ENCODE data around the gene ZBTB17. TPM values are rescaled to one million over a fixed set of nuclear protein-coding genes. Genes with fewer than 3 reads are reported as not detected.

ZBTB17 gene
- total RNA-seq, 4 donors from 2014 or later = 33.3 to 113 (median 50.5) TPM

- H3K4me3 ChIP-seq = no peak overlapping the region
- TF ChIP-seq POLR2A (IDR thresholded peaks at IDR 0.05) = no peak
- no peak for TF ChIP-seq CTCF (IDR thresholded peaks at IDR 0.05)
- TF ChIP-seq POLR2AphosphoS5 (IDR thresholded peaks at IDR 0.05) = no peak
- no peak for TF ChIP-seq EP300 (IDR thresholded peaks at IDR 0.05; ENCODE audit: low read depth)
- H3K27ac ChIP-seq = no peak overlapping the region
- no peaks in the 10 kb centered on the region for H3K36me3 ChIP-seq
- H3K4me1 ChIP-seq = peaks cover 8 to 36% (median 17%) of the 10 kb centered on the region in 4 donors
- in situ Hi-C loops (cut with MboI; ENCODE audit: low pct_ligation_motif_present in 1 of 4, low pct_unique_long_range_greater_than_20kb in 1 of 4, low sequenced_read_pairs in 3 of 4) (no loop called here), intact Hi-C loops (cut with DNase I; ENCODE audit: low total_unique reads) (no loop called here)
- no peaks in the 10 kb centered on the region for H3K9me3 ChIP-seq
- no peak for DNase-seq
- no peaks in the 10 kb centered on the region for H3K27me3 ChIP-seq
Measured at GRCh38 chr1:15959424-15959823, 16.5 kb downstream of the ZBTB17 start.

- H3K9me3 ChIP-seq = no peaks in the 10 kb centered on the region
- no peaks in the 10 kb centered on the region for H3K36me3 ChIP-seq
- TF ChIP-seq POLR2A (IDR thresholded peaks at IDR 0.05) (no peak), POLR2AphosphoS5 (IDR thresholded peaks at IDR 0.05) (no peak), CTCF (IDR thresholded peaks at IDR 0.05) (no peak), EP300 (IDR thresholded peaks at IDR 0.05; ENCODE audit: low read depth) (no peak)
- H3K4me3 ChIP-seq = no peak overlapping the region
- DNase-seq = no peak
- H3K27ac ChIP-seq = no peak overlapping the region
- peaks cover 4 to 36% (median 14%) of the 10 kb centered on the region in 4 donors for H3K4me1 ChIP-seq
- in situ Hi-C loops (cut with MboI; ENCODE audit: low pct_ligation_motif_present in 1 of 4, low pct_unique_long_range_greater_than_20kb in 1 of 4, low sequenced_read_pairs in 3 of 4) (no loop called here), intact Hi-C loops (cut with DNase I; ENCODE audit: low total_unique reads) (no loop called here)
- no peaks in the 10 kb centered on the region for H3K27me3 ChIP-seq
Measured at GRCh38 chr1:15958793-15959192, 17.1 kb downstream of the ZBTB17 start.

GRCh38 chr1:15958111-15958510 is 17.8 kb downstream of the ZBTB17 start:
- no peaks in the 10 kb centered on the region for H3K36me3 ChIP-seq
- peaks cover 0 to 29% (median 9%) of the 10 kb centered on the region in 4 donors for H3K4me1 ChIP-seq
- no peak for TF ChIP-seq POLR2A (IDR thresholded peaks at IDR 0.05)
- TF ChIP-seq POLR2AphosphoS5 (IDR thresholded peaks at IDR 0.05) = no peak
- TF ChIP-seq CTCF (IDR thresholded peaks at IDR 0.05) = no peak
- no peak for TF ChIP-seq EP300 (IDR thresholded peaks at IDR 0.05; ENCODE audit: low read depth)
- H3K9me3 ChIP-seq = no peaks in the 10 kb centered on the region
- no peak overlapping the region for H3K4me3 ChIP-seq
- WGBS, 2 donors (ENCODE audit: low coverage in 1 of 2) = 68 to 69% methylated on average over 5 of the region's 5 CpGs
- H3K27ac ChIP-seq = no peak overlapping the region
- in situ Hi-C loops (cut with MboI; ENCODE audit: low pct_ligation_motif_present in 1 of 4, low pct_unique_long_range_greater_than_20kb in 1 of 4, low sequenced_read_pairs in 3 of 4) = no loop called here
- intact Hi-C loops (cut with DNase I; ENCODE audit: low total_unique reads) = no loop called here
- no peak for DNase-seq
- no peaks in the 10 kb centered on the region for H3K27me3 ChIP-seq

GRCh38 chr1:15957221-15958095 is 18.4 kb downstream of the ZBTB17 start:
- H3K9me3 ChIP-seq = no peaks in the 10 kb centered on the region
- WGBS, 2 donors (ENCODE audit: low coverage in 1 of 2) = 88 to 90% methylated on average over 14 to 15 of the region's 15 CpGs
- H3K4me3 ChIP-seq = no peak overlapping the region
- intact Hi-C loops (cut with DNase I; ENCODE audit: low total_unique reads) (no loop called here), in situ Hi-C loops (cut with MboI; ENCODE audit: low pct_ligation_motif_present in 1 of 4, low pct_unique_long_range_greater_than_20kb in 1 of 4, low sequenced_read_pairs in 3 of 4) (no loop called here)
- peaks cover 0 to 27% (median 7%) of the 10 kb centered on the region in 4 donors for H3K4me1 ChIP-seq
- no peaks in the 10 kb centered on the region for H3K27me3 ChIP-seq
- H3K27ac ChIP-seq = no peak overlapping the region
- TF ChIP-seq POLR2A (IDR thresholded peaks at IDR 0.05) (no peak), EP300 (IDR thresholded peaks at IDR 0.05; ENCODE audit: low read depth) (no peak), POLR2AphosphoS5 (IDR thresholded peaks at IDR 0.05) (no peak), CTCF (IDR thresholded peaks at IDR 0.05) (no peak)
- DNase-seq = no peak
- H3K36me3 ChIP-seq = no peaks in the 10 kb centered on the region

Data from transverse colon (tissue), 4 donors.